Measurements from ENCODE around the gene TTC39A. TPM values are rescaled to one million over a fixed set of nuclear protein-coding genes. Genes with fewer than 3 reads are reported as not detected.

Gene TTC39A
- total RNA-seq, 1 donor from 2014 or later = 26.0 TPM

DNA sequence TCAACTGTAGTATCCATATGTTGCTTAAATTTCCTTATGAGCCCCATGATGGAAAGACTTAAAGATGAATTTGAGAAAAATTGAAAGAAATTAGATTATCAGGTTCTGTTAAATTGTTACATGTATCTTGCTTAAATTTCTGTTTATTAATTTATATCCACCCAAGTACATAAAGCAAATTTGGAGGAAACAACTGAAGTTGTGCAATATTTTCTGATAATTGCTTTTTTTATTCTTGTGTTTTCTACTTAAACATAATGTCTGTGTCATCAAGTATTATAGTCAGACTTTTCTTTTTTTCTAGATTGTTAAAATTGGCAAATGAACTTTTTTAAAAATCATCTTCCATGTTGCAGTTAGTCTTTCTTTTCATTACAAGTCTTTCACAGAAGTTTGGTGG is 57.4 kb downstream of the TTC39A start:
- Mint-ChIP-seq H3K4me3 (ENCODE audit: low read depth) (no peak overlapping the region), H3K9me3 (ENCODE audit: low read depth) (no peaks in the 10 kb centered on the region), H3K27ac (no peak overlapping the region), H3K36me3 (ENCODE audit: insufficient read depth) (peaks cover 13% of the 10 kb centered on the region), H3K27me3 (no peaks in the 10 kb centered on the region), H3K4me1 (ENCODE audit: low read depth) (peaks cover 2% of the 10 kb centered on the region)
- no peak for DNase-seq (ENCODE audit: low spot score, unreplicated experiment)
- TF ChIP-seq, protein P1, sequence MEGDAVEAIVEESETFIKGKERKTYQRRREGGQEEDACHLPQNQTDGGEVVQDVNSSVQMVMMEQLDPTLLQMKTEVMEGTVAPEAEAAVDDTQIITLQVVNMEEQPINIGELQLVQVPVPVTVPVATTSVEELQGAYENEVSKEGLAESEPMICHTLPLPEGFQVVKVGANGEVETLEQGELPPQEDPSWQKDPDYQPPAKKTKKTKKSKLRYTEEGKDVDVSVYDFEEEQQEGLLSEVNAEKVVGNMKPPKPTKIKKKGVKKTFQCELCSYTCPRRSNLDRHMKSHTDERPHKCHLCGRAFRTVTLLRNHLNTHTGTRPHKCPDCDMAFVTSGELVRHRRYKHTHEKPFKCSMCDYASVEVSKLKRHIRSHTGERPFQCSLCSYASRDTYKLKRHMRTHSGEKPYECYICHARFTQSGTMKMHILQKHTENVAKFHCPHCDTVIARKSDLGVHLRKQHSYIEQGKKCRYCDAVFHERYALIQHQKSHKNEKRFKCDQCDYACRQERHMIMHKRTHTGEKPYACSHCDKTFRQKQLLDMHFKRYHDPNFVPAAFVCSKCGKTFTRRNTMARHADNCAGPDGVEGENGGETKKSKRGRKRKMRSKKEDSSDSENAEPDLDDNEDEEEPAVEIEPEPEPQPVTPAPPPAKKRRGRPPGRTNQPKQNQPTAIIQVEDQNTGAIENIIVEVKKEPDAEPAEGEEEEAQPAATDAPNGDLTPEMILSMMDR (IDR thresholded peaks at IDR 0.05; ENCODE audit: unreplicated experiment) = no peak

DNA sequence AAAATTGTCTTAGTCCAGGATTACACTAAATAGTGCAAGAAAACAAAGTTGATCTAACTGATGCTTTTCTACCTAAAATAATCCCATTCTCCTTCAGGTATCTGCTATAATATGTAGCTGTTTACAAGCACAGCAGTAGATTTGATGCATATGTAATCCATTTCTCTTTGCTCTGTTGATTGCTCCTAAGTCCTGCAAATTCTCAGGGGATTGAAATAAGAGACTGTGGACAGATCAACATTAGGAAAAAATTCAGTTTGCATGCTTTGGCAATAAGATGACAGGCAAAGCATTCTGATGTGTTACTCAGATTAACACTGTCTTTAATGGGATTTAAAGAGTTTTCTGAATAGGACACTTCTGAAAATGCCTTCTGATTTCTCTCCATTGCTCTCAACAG is 59.6 kb downstream of the TTC39A start:
- H3K27me3 Mint-ChIP-seq = no peaks in the 10 kb centered on the region
- H3K9me3 Mint-ChIP-seq (ENCODE audit: low read depth) = no peaks in the 10 kb centered on the region
- H3K36me3 Mint-ChIP-seq (ENCODE audit: insufficient read depth) = peaks cover 14% of the 10 kb centered on the region
- no peak overlapping the region for H3K4me3 Mint-ChIP-seq (ENCODE audit: low read depth)
- TF ChIP-seq, protein P1 (IDR thresholded peaks at IDR 0.05; ENCODE audit: unreplicated experiment) = no peak
- peaks cover 2% of the 10 kb centered on the region for H3K4me1 Mint-ChIP-seq (ENCODE audit: low read depth)
- no peak for DNase-seq (ENCODE audit: low spot score, unreplicated experiment)
- no peak overlapping the region for H3K27ac Mint-ChIP-seq

DNA sequence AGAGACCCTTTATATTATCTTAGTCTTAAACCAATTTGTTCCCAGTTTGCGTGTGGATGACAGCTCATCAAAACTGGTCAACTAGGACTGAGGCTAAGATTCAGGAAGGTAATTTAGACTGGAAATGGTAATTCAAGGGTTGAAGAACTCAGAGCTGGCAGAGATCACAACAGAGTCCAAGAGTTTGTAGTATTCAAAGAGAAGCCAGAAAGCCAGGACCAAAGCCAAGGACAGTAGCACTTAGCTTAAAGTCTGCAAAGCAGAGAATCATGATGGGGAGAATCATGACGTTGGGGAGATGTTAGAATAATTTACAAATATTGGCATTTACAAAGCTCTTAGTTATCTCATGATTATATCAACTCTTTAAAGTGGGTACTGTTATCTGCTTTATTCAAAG is 61.7 kb downstream of the TTC39A start:
- H3K27ac Mint-ChIP-seq = no peak overlapping the region
- H3K4me1 Mint-ChIP-seq (ENCODE audit: low read depth) = peaks cover 7% of the 10 kb centered on the region
- H3K36me3 Mint-ChIP-seq (ENCODE audit: insufficient read depth) = peaks cover 10% of the 10 kb centered on the region
- TF ChIP-seq, protein P1 (IDR thresholded peaks at IDR 0.05; ENCODE audit: unreplicated experiment) = no peak
- H3K27me3 Mint-ChIP-seq = no peaks in the 10 kb centered on the region
- no peak for DNase-seq (ENCODE audit: low spot score, unreplicated experiment)
- H3K4me3 Mint-ChIP-seq (ENCODE audit: low read depth) = no peak overlapping the region
- H3K9me3 Mint-ChIP-seq (ENCODE audit: low read depth) = no peaks in the 10 kb centered on the region

DNA sequence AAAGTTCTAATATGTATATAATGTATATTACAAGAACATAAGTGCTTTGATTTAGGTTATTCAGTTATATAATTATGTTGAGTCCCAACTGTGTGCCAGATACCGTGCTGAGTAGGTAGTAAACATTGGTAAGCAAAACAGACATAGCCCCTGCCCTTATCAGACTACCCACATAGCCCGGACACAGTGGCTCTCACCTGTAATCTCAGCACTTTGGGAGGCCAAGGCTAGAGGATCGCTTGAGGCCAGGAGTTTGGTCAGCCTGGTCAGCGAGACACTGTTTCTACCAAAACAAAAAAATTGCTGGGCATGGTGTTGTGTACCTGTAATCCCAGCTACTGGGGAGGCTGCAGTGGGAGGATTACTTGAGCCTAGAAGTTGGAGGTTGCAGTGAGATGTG is 63.6 kb downstream of the TTC39A start:
- DNase-seq (ENCODE audit: low spot score, unreplicated experiment) = no peak

DNA sequence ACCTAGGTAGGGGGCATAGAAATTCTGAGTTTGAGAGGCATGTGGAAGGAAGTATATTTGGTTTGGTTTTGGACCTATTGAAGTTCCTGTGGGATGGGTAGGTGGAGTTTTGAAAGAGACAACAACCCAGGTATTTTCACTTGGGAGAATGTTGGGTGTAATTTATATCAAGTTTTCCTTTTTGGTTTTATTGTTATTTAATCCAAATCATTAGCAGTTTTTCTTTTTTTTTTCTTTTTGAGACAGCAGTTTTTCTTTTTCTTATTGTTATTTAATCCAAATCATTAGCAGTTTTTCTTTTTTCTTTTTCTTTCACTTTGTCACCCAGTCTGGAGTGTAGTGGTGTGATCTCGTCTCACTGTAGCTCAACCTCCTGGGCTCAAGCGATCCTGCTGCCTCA is 64.2 kb downstream of the TTC39A start:
- H3K36me3 Mint-ChIP-seq (ENCODE audit: insufficient read depth) = peaks cover 8% of the 10 kb centered on the region
- no peak for DNase-seq (ENCODE audit: low spot score, unreplicated experiment)
- H3K27me3 Mint-ChIP-seq = no peaks in the 10 kb centered on the region
- peak overlapping the region; percentile 73 for H3K27ac Mint-ChIP-seq
- H3K4me3 Mint-ChIP-seq (ENCODE audit: low read depth) = no peak overlapping the region
- TF ChIP-seq, protein P1 (IDR thresholded peaks at IDR 0.05; ENCODE audit: unreplicated experiment) = no peak
- peaks cover 11% of the 10 kb centered on the region for H3K4me1 Mint-ChIP-seq (ENCODE audit: low read depth)
- H3K9me3 Mint-ChIP-seq (ENCODE audit: low read depth) = no peaks in the 10 kb centered on the region

More for the DNA sequence above, 63.6 kb downstream of the TTC39A start:
- H3K4me1 Mint-ChIP-seq (ENCODE audit: low read depth) = peaks cover 9% of the 10 kb centered on the region
- no peaks in the 10 kb centered on the region for H3K27me3 Mint-ChIP-seq
- peaks cover 9% of the 10 kb centered on the region for H3K36me3 Mint-ChIP-seq (ENCODE audit: insufficient read depth)
- TF ChIP-seq, protein P1 (IDR thresholded peaks at IDR 0.05; ENCODE audit: unreplicated experiment) = no peak
- no peak overlapping the region for H3K4me3 Mint-ChIP-seq (ENCODE audit: low read depth)
- H3K9me3 Mint-ChIP-seq (ENCODE audit: low read depth) = no peaks in the 10 kb centered on the region
- no peak overlapping the region for H3K27ac Mint-ChIP-seq

All from progenitor cell of endocrine pancreas (in vitro differentiated cells).